GM12801 (cell line): ENCODE data around the gene MRPL49.

Experiments used
- TF ChIP-seq, protein P1 (sequence below): IDR thresholded peaks from one replicate; pipeline ENCODE4 v1.5.1; 2011; ENCODE audit warnings: control low read depth; ENCODE audit not compliant: insufficient read length; ENCODE audit errors: extremely low read depth

The MRPL49 gene

DNA sequence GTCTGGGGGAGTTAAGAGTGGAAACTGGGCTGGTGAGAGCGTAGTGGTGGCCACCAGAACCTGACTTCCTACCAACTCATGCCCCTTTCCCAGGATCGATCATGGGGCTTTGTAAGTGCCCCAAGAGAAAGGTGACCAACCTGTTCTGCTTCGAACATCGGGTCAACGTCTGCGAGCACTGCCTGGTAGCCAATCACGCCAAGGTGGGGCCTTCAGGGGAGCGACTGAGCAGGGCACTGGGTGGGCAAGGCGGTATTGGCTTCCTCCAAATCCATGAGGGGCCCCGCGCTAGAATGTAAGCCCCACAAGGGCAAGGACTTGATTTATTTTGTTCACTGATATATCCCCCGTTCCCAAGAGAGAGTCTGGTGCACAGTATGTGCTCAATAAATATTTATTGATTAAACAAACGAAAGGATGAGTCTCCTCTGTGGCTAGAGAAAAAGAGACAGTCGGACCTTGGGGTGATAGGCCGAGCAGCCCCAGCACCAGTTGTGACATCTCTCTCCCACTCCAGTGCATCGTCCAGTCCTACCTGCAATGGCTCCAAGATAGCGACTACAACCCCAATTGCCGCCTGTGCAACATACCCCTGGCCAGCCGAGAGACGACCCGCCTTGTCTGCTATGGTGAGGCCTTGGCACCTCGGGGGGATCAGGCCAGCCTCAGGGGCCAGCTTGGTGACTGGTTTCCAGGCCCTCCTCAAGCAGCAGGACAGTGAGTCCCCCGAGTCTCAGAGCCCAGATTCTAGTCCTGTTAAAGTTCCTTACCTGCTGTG, 37.3 kb upstream of the MRPL49 start:
- TF ChIP-seq, protein P1, sequence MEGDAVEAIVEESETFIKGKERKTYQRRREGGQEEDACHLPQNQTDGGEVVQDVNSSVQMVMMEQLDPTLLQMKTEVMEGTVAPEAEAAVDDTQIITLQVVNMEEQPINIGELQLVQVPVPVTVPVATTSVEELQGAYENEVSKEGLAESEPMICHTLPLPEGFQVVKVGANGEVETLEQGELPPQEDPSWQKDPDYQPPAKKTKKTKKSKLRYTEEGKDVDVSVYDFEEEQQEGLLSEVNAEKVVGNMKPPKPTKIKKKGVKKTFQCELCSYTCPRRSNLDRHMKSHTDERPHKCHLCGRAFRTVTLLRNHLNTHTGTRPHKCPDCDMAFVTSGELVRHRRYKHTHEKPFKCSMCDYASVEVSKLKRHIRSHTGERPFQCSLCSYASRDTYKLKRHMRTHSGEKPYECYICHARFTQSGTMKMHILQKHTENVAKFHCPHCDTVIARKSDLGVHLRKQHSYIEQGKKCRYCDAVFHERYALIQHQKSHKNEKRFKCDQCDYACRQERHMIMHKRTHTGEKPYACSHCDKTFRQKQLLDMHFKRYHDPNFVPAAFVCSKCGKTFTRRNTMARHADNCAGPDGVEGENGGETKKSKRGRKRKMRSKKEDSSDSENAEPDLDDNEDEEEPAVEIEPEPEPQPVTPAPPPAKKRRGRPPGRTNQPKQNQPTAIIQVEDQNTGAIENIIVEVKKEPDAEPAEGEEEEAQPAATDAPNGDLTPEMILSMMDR: no peak

DNA sequence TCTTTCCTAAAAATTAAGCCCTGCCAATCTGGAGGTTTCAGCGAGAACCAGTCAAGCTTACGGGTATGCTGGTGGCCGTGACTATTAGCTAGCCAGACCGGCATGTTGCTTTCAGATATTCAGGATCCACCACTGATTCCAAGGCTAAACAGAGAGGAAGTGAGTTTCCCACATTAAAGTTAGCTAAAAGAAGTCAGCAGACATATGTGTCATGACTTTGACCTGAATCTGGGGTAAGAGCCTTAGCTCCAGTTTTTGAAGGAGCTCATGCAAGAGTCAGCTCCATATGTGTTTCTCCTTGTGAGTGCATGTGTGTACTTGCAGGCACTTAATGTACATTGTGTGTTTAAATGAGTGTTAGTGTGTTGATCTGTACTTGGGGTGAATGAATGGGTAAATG, 36.7 kb upstream of the MRPL49 start:
- TF ChIP-seq, protein P1: no peak

DNA sequence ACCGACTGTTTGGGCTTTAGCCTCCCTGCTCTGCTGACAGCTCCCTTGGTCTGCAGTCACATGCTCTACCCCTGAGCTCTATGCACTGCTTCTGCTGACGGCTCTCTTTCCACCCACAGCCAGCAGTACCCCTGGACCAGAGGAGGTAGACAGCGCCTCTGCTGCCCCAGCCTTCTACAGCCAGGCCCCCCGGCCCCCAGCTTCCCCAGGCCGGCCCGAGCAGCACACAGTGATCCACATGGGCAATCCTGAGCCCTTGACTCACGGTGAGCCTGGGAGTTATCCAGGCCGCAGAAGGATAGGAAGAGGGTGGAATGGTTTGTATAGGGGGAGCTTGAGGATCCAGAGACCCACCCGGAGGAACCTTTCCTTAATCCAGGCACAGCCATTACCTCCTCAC, 35.3 kb upstream of the MRPL49 start:
- TF ChIP-seq, protein P1: no peak

DNA sequence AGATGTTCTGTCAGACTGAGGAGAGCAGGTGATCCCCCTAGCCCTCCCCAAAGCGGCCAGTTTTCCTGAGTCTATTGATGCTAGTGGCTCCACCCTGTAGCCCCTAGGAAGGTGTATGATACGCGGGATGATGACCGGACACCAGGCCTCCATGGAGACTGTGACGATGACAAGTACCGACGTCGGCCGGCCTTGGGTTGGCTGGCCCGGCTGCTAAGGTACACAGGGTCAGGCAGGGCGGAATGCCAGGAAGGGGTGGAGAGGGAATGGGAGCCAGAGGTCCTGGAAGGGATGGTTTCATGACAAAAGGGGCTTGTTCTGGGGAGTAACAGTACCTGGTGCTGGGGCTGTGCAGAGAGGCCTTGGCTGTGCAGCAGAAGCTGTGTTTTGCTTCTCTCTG, 34.9 kb upstream of the MRPL49 start:
- TF ChIP-seq, protein P1: no peak

DNA sequence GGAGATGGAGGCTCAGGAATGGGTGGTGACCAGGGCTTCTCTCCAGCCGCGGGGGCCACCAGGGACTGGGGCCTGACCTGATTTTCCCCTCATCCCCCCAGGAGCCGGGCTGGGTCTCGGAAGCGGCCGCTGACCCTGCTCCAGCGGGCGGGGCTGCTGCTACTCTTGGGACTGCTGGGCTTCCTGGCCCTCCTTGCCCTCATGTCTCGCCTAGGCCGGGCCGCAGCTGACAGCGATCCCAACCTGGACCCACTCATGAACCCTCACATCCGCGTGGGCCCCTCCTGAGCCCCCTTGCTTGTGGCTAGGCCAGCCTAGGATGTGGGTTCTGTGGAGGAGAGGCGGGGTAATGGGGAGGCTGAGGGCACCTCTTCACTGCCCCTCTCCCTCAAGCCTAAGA, 34.3 kb upstream of the MRPL49 start:
- TF ChIP-seq, protein P1: no peak

DNA sequence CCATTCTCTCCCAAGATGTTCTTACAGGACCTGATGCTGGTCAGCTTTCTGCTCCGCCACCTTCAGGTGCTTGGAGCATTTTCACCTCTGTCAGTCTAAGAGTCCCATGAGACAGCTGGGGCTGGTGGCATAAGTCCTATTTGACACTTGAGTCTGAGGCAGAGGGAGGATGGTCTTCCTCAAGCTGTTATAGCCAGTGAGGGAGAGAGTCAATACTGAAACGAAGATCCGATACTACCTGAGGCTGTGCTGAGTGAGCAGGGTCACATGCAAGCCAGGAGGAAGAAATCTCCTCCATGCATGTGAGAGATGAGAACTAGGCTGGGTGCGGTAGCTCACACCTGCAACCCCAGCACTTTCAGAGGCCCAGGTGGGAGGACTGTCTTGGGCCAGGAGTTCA, 32.5 kb upstream of the MRPL49 start:
- TF ChIP-seq, protein P1: no peak

DNA sequence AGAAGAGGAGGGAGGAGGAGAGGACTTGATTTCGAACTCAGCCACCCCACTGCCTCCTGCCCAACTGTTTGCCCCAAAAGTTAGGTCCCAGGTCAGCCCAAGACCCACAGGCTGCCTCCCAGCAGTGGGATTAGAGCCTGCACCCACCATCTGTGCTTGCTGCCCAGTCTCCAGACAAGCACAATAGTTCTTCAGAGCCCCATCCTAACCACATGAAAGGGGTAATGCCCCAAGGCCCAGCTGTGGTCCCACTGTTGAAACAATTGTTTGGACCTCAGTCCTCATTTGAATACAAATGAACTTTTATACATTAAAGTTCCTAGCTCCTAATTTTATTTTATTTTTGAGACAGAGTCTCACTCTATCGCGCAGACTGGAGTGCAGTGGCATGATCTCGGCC, 31.5 kb upstream of the MRPL49 start:
- TF ChIP-seq, protein P1: no peak
